GM18951 (cell line): Measurements from ENCODE around the gene SOD3.

Source experiments
- POLR2A ChIP-seq: IDR thresholded peaks from 4 replicates; pipeline ENCODE4 v1.6.1; 2011; ENCODE audit warnings: mild to moderate bottlenecking; ENCODE audit not compliant: insufficient read length, insufficient read depth; ENCODE audit errors: extremely low read depth
- in situ Hi-C: fragments of 300-500 bp; cut with MboI; formaldehyde crosslinking; loops from one replicate; pipeline ENCODE4 v1.12.0; 2022; ENCODE audit warnings: low sequenced_read_pairs, mixed read lengths, inconsistent platforms; ENCODE audit not compliant: unreplicated experiment

SOD3 gene

DNA sequence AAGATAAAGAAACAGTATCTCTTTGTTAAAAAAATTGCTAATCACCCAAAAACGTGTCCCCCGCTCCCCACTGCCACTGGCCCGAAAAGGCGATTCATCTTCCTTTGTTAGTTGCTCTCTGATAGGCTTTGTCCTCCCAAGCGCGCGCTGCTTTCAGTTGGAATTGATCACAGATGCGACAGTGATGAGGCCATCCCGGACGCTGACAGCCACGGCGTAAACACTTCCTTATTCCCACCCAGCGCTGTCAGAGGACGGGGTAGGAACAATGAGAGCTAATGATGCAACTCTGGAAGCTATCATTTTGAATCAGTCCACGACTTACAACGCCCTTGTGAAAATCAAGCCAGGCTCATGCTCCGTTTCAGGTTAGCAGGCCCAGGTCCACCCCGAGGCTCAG lies 21.4 kb downstream of the SOD3 start:
- TF ChIP-seq POLR2A, result no peak
- in situ Hi-C loops, result no loop called here

DNA sequence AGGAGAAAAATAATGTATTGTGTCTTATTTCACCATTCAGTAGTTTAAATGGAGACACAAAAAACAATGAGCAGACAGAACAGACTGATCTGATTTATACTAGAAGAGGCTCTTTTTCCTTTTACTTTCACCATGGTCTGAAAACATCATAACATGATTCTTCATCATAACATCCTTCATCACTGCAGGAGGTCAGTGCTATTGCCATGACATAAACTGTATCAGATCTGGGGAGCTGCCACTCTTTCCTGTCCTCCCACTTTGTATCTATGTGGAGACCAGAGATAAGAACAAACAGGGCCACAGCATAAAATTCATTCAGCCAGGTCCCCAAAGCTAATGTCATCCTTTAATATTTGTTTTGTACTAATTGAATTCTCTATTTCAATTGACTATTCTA lies 25.2 kb downstream of the SOD3 start:
- no peak for TF ChIP-seq POLR2A
- in situ Hi-C loops, result no loop called here

DNA sequence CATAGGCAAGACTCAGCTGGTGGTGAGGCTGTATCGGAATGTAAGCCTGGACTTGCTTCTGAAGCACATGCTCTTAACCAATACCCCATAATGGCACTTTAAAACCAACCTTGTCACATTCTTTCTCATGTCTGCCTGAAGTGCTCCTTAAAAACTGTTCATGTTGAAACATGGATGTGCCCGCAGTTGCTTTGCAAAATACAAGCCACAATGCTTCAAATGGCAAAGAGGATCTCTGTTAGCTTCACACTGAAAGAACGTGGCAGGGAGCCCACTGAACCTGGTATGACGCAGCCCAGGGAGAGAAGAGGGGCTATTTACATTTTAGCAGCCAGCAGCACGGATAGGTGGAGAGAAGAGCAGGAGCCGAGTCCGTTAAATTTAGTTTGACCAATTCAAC lies 29.3 kb downstream of the SOD3 start:
- no peak for TF ChIP-seq POLR2A
- in situ Hi-C loops, result no loop called here

DNA sequence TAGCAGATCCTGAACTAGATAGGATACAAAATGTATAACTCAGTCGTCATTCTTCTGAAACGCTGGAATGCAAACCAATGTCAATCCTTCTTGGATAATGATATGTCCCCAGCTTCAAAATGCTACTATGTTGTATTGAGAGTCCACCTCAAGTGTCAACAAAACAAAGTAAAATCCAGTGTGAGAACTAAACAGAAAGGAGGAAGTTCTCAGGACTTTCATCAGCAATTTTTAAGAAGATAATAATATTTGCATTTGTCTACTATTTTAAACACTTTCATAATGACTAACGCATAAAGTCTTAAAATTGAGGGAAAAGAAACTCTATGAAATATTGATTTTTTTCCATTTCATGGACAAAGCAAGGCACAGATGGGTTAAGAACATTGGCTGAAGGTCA lies 36.3 kb downstream of the SOD3 start:
- in situ Hi-C loops, result no loop called here
- no peak for TF ChIP-seq POLR2A

DNA sequence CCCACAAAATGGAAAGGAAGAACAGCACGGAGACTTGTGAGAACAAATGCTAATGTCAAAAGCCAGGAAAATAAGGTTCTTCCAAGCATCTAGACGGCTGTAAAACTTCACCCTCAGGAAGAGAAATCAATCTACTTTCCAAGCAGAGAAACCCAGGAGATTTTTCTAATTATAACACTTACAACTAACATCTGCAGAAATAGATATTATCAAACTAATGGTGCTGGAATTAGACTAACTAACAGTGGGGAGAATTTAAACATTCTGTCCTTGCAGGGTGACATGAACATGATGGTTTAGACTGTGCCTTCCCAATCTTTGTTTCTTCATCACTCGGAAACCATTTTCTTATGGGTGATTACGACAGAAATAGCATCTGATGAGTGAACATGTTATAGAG lies 40.3 kb downstream of the SOD3 start:
- in situ Hi-C loops, result no loop called here
- TF ChIP-seq POLR2A, result no peak

DNA sequence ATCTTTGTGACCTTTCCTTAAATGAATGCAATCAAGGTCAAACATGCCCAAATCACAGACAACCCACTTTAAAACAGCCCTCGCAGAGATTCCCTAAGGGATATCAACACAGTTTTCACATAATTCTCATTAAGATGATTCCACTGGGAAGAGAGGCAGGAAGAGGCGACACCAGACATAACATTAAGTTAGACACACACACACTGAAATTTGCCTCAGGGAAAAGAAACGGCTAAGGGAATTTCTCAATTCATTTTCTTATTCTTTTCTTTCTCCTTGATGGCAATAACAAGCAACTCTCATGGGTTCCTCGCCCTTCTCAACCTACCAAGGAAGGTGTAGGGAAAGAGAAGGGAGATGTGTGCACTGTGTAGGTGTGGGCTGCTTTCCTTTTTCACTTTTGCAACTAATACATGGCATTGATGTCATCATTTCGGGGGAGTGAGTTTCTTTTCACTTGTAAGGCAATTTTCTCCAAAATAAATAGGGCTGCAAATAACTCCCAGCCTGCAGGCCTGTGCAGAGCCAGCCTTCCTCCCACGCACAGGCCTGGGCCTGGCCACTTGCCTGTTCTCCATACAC lies 41.4 kb downstream of the SOD3 start:
- TF ChIP-seq POLR2A, result no peak
- in situ Hi-C loops, result no loop called here

DNA sequence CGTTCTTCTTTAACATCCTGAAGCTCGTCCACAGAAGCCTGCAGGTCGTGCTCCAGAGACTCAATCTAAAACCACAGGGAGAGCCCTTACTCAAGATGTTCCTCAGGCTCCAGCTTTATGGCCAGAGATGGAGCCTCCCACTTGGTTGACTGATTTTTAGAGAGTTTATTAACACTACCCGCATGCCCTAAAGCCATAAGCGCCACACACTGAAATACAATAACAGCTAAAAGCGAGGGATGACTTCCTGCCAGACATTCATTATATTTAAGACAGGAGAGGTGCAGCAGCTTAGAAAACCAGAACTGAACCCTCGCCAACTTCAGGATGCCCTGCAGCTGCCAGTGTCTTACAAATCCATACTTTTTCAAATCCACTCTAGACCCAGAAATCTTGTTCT lies 42.0 kb downstream of the SOD3 start:
- TF ChIP-seq POLR2A, result no peak
- in situ Hi-C loops, result no loop called here

DNA sequence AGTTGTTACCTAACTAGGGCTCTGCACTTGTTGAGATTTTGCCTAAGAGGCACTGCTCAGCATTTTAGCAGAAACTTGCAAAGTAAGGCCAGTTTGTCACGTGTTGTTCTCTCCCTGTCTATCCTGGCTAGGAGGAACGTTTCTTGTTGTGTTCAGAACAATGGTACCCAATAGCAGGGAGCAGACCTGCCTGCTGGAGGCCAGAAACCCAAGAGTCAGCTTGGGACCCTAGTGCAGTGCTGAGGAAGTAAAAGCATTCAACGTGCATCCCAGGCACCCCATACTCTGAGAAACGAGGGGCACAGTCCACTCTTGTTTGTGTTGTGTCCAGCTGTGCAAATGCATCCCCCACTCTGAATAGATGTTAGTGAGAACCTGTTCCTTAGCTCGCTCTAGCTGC lies 42.4 kb downstream of the SOD3 start:
- in situ Hi-C loops, result no loop called here
- TF ChIP-seq POLR2A, result no peak

DNA sequence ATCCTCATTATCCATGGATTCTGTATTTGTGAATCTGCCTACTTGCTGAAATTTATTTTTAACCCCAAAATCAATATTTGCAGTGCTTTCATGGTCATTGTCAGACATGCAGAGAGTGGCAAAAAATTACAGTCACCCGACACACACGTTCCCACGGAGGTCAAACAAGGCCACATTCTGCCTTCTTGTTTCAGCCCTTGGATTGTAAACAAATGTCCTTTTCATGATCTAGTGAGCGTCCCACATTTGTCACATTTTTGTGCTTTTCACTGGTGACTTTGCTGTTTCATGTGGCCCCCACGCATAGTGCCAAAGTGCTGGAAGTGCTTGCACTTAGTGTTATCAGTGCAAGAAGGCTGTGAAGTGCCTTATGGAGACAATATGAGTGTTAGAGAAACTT lies 45.0 kb downstream of the SOD3 start:
- TF ChIP-seq POLR2A, result no peak
- in situ Hi-C loops, result no loop called here

DNA sequence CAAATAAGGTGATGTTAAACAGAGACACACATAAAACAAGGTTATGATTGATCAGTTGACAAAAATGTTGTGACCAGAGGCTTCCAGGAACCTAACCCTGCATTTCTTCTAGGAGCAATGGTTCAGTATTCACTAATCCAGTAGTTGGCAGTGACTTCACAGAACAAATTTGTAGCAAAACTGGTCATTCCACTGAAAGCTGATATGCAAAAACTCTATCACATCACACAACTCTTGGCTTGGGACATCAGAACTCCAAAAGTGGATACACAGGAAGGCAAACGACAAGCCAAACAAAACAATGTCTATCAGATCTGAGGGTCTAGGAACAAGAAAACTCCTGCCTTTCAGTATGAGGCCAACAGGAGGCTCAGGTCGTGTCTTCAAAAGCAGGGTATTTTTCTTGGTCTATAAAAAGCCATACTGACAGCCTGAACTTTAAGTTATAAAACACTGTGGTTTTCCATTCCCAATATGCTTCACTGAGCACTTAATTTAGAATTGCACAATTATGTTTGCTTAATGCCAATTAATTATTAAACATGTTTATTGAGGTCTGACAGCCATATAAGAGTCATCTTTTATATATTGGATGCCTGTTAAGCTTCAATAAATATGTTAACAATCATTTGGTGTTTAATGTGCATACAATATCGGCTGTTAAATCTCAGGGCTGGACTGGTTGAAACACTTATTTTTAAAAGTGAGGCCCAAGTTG lies 45.6 kb downstream of the SOD3 start:
- in situ Hi-C loops, result no loop called here

DNA sequence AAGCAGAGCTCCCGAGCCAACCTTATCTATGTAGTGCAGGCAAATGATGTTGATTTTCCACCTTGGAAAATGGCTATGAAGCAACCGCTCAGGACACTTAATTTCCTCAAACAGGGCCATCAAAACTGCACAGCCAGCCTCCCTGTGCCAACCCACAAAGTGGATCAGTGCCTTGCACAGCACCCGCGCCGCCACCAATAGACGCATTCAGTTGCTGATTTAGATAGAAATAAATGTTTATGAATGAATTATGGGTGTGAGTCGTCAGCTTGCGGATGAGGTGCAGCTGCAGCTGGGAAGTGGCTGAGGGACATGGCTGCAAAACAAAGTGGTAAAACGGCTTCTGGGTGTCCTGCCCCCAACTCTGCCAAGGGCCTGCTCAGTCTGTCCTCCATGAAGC lies 47.0 kb downstream of the SOD3 start:
- no peak for TF ChIP-seq POLR2A
- in situ Hi-C loops, result no loop called here

More for the DNA sequence above, 45.6 kb downstream of the SOD3 start:
- no peak for TF ChIP-seq POLR2A

DNA sequence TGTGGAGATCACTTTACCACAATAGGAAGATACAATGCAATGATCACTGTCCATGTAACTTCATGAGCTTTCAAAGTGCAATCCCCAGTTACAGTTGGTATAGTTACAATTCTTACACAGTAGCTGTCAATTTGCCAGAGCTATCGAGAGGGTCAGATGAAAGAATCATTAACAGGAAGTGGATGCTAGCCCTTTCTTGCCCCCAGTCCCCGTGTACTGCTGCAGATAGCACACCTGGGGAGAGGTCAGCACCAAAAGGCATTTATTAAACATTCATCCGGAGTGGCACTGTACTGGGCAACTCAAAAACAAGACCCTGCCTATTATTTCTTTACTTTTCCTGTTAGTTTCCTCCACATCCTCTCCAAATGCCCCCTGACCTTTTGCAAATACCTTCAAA lies 47.7 kb downstream of the SOD3 start:
- in situ Hi-C loops, result no loop called here

DNA sequence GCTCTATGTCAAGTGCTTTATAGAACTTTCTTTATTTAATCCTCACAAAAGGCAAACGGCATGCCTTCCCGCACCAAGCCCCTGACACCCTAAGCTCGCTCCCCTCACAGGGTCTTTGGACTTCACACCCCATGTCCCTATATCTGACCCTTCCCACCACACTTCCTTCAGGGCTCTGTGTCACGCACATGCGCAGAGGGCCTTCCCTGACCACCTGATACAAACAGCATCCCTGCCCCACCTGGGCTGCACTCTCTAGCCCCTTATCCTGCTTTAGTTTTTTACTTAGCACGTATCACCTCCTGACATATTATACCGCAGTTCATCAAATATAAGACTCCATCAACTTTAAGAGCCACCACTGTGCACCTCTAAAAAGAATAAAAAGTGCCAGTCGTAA lies 49.8 kb downstream of the SOD3 start:
- no peak for TF ChIP-seq POLR2A
- in situ Hi-C loops, result no loop called here

More for the DNA sequence above, 47.7 kb downstream of the SOD3 start:
- TF ChIP-seq POLR2A, result no peak

DNA sequence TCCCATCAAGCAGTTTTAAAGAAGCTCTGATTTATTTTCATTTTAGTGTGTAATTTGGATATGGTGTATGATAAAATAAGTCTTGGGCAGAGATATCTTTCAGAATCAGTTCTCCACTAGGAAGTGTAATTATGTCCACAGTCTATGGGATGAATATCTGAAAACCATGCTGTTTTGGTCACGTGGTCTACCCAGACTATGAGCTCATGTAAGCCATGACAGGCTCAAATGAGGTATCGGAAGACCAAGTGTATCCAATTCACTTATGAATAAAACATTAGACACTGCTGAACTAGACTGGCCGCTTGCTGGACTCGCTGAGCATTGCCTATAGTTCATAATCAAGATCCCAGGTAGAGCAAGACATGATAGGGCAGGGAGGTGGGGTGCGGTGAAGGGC lies 50.5 kb downstream of the SOD3 start:
- in situ Hi-C loops, result no loop called here
- no peak for TF ChIP-seq POLR2A
